Right renal pelvis (tissue), 4 donors: Measurements from ENCODE around the gene TASL. TPM values are rescaled to one million over a fixed set of nuclear protein-coding genes. Genes with fewer than 3 reads are reported as not detected.
"Not testable (repeated sequence)": the region's sequence is repeated elsewhere in the genome, so short reads cannot be mapped to it uniquely, and the experiment has no call there.

Experiments
- DNase-seq, 4 donors: peaks; one replicate each; pipeline ENCODE4 v3.0.0-alpha.2; 2013; ENCODE audit warnings: low read depth in 4 of 4, low spot score in 3 of 4, missing footprints in 1 of 4
- polyA plus RNA-seq, 4 donors: library from polyadenylated mRNA; unstranded; fragments of 120-200 nt; gene quantifications; one replicate each; pipeline ENCODE4 v1.2.1, GENCODE V29; 2013; ENCODE audit not compliant: insufficient read length in 4 of 4

Gene TASL, protein sequence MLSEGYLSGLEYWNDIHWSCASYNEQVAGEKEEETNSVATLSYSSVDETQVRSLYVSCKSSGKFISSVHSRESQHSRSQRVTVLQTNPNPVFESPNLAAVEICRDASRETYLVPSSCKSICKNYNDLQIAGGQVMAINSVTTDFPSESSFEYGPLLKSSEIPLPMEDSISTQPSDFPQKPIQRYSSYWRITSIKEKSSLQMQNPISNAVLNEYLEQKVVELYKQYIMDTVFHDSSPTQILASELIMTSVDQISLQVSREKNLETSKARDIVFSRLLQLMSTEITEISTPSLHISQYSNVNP
- under 1 TPM; 0.36 to 0.71 (median 0.42) TPM for polyA plus RNA-seq

DNA sequence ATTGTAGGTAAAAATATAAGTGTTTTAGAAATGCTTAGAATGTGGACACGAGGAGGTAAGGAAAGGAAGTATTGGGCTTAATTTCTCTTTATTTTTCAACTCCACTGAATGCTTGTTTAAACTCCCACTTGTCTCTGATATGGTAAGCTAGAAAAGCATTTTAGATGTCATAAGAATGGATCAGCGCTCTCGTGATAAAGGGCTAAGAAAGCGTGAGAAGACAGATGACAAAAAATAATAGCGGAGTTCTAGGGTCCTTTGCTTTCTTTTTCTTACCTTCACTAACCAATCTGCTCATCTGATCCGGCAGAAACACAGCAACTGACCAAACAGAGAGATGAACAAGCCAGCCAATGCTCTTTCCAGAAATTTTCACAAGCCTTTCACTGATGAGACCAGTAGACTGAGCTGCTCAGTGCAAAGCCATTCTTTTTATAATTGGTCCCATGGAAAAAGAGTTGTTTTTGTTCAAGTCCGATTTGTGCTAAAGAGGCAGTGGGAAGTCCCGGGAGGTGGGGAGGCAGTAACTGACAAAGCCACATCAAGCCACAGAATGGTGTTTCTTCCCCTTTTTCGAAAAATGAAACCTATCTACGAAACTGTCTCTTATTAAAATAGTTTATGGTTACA, at the start of gene TASL:
Gene TASL, minus strand, starts transcription at position 405 of the 630 bp plus-strand sequence. CDS start 17,411 bp downstream, outside the sequence.
- no peak for DNase-seq

DNA sequence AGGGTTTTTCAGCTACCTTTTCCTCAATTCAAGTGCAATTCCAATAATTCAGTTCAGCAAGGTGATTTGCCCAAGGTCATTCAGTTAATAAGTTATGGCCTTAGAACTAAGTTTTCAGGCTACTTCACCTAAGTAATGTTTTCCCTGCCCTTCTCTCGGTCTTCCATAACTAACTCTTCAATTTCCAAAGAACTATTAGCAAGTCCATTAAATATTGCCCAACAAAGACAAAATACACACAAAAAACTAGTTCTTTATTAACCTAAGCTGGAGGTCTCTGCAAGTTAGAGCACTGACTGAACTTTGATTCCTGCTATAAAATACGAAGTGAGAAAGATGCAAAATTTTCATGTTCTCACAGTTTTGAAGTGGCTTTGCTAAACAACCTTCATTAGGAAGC, 48.8 kb upstream of the TASL start:
- DNase-seq, result peak in 1 of 4 donors; percentile 0

DNA sequence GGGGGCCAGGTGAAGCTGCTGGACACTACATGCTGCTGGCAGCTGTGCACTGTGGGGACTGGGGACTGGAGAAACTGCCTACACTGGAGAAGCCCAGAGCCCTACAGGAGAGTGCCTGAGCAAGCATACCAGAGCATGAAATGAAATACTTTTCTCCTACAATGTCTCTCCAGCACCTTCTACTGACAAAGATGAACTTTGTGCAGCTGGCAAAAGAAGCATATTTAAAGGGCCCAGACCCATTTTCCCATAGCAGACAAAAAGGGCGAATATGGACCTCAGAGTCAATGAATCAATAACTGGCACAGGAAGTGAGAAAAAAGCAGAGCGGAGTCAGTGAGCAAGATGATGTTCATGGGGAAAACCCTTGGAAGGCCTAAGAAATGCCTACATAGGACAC, 44.8 kb upstream of the TASL start:
- DNase-seq, result no peak

DNA sequence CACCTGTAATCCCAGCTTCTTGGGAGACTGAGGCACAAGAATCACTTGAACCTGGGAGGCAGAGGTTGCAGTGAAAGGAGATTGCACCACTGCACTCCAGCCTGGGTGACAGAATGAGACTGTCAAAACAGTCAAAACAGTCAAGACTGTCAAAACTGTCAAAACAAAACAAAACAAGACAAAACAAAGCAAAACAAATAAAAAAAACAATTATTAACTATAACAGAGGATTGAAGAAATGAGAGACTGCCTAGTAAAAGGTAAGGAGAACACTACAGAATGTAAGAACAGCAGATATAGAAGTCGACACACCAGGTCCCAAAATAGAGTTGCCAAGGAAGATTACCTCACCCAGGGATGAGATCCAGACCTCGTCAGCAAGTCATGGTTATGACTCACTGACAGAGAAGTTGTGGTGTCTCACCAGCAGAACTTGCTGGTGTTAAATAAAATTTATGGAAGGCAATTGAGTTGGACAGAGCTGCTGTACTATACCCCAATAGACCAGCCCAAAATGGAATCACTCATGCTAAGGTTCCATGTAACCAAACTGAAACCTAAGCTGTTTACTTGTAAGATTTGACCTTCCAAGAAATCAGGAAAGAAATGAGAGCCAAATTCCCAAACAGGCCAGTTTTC, 43.5 kb upstream of the TASL start:
- DNase-seq, result no peak

DNA sequence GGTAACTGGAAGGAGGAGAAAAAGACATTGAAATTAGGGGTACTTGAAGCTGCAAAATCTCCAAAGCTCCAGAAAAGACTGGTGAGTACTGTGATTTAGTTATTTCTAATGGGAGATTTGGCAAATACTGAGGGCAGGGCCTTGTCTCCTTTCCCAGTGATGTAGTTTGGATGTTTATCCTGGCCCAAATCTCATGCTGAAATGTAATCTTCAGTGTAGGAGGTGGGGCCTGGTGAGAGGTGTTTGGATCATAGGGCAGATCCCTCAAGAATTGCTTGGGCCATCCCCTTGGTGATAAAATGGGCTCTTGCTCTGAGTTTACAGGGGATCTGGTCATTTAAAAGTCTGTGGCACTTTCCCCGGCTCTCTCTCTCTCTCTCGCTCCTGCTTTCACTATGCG, 42.6 kb upstream of the TASL start:
- no peak for DNase-seq

DNA sequence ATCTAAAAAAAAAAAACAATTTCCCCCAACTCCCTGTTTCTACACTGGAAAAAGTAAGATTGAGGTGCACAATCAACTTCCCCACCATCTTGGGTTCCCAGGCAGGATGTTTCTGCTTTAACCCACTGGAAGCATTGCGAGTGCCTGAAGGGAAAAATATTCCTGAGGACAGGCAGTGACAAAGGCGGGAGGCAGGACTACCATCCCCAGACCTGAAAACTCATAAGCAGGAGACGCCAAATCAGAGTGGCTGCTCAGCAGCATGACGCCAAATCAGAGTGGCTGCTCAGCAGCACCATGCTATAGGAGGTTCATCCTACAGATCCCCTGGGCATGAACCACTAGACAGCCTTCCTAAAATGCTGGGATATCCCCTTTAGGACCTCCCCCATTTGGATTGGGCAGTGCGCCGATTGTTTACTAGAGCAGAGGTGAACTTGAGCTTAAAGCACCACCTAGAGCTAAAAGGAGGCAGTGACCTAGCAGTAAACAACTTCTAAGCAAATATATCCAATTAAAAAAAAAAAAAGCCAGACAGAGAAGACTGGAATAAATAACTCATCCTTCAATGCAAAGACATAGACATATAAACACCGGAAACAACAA, 40.7 kb upstream of the TASL start:
- DNase-seq, result no peak

DNA sequence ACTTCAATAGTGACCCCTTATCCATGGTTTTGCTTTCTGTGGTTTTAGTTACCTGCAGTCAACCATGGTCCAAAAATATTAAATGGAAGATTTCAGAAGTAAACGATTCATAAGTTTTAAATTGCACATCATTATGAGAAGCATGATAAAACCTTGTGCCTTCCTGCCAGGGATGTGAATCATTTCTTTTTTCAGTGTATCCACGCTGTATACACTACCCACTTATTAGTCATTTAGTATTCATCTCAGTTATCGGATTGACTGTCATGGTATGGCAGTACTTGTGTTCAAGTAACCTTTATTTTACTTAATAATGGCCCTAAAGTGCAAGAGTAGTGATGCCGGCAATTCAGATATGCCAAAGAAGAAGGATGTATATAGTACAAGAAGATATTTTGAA, 37.7 kb upstream of the TASL start:
- DNase-seq, result no peak

DNA sequence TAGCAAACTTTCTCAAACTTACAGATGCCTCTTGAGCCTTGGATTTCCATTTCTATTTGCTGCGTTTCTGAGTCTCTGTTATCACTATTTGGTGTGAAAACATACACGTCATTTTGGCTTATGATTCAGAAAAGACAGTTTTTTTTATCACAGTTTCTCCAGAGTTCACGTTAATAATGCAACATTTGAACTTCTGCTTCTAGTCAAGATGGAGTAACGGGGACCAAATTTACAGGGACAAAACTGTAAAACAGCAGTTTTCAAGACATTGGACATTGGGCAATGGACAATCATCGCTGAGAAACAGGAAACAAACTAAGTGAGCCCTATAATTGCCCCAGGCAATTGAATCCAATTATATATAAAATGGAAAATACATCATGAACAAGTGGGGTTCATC, 36.2 kb upstream of the TASL start:
- no peak for DNase-seq

DNA sequence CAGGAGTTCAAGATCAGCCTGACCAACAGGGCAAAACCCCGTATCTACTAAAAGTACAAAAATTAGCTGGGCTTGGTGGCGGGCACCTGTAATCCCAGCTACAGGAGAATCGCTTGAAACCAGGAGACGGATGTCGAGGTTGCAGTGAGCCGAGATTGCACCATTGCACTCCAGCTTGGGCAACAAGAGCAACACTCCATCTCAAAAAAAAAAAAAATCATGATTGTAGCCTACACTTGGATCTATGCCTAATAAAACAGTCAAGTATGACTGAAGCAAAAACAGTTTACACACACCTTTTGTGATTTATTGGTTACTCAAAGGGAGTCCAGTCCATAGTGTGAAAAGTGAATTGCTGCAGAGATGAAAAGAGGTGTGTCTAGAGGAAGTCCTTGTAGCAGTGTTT, 34.7 kb upstream of the TASL start:
- DNase-seq, result no peak

DNA sequence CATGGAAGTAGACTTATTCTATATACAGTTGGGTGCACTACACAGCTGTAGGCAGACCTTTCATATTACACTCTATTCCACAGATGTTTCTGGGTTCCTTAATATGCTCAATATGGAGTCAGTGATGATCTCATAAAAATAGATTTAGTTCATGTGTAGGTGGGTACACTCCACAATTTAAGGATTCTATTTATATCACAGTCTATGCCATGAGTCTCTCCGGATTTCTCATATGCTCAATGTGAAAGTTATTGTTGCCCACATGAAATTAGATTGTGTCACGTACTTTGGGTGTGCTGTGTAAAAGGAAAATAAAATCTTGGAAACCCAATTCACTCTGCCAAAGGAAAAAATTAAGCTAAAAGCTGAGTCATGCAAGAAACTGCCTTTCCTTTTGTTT, 32.5 kb upstream of the TASL start:
- no peak for DNase-seq

DNA sequence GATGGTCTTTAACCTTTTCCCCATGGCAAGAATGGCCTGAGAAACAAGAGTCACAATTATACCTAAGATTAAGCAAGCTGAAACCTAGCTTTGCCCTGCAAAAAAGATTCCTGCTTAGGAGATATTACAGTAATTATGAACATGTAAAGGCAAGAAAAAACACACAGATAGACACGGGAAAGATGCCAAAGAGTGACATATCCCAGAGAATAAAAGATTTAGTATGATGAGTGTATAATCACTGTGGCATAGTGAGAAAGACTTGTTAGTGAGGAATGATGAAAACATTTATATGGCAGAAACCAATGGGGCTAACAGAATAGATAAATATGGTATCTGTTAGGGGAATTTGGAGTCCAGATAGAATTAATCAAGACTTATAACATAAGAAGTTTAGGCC, 29.6 kb upstream of the TASL start:
- no peak for DNase-seq

DNA sequence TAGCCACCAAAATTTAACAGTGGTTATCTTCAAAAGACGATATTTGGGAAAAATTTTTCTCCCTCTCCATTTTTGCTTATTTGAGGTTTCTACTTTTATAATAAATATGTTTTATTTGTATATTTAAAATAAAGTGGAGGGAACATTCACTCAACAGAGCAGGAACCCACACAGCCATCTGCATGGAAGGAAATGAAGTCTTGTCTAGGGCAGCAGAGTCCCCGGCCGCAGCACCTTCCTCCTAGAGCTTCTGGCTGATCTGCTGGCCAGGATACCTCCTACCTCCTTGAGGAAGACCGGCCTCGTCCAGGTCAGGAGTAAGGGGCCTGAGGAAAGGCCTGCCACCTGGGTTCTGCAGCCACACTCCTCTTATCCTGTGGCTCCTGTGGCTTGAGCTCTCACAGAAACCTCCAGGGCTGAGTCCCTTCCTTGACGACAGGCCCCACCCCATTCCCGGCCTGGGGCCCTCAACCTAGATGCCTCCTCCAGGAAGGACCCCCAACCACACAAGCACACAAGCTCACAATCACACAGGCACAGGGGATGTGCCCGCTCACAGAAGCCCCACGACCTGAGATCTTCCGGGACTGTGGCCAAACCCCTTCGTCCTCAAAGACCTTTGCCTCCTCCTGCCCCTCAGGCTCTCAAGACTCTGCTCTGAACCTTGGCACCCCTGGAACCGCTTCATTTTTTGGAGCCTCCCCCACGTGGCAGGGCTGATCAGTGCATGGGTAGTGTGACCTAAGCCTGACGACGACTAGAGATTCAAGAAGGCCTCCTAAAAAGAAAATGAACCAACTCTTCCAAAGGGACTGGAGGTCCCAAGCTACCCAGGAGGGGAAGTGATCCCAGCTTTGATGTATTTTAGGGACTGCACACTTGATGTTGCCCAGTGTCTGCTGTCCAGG, 23.0 kb upstream of the TASL start:
- DNase-seq, result not testable (repeated sequence)

DNA sequence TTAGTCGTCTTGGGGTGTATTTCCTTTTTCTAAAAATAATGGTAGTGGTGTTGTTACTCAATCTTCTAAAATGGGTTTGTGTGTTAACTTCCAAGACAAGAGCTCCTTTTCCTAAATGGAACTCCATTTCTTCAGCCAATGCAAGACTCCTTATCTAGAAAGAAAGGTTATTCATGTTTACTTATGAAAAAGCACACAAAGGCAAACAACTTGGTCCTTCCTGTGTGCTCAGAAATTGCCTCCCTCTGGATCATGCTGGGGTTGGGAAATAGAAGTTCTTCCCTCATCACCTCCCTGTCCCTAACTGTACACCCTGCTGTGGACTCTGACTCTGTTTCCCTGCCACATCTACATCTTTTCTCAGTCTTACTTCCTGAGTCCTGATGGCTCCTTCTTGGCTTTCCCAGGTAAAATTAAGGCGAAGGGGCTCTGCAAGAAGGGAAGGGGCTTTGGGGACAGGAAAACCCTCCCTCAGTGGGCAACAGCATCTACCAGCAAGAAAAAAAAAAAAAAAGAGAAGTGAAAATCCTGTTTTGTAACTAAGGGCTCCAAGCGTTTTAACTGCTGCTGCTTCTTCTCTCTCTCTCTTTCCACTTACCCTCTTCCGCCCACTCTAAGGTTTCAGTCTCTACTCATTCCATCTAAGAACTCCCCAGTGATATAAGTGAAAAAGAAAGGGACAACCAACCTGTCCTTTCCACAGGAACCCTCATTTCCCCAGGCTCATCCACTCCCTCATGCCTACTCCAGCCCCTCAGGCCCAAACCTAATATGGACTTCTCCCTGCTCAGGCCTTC, 19.8 kb upstream of the TASL start:
- no peak for DNase-seq

DNA sequence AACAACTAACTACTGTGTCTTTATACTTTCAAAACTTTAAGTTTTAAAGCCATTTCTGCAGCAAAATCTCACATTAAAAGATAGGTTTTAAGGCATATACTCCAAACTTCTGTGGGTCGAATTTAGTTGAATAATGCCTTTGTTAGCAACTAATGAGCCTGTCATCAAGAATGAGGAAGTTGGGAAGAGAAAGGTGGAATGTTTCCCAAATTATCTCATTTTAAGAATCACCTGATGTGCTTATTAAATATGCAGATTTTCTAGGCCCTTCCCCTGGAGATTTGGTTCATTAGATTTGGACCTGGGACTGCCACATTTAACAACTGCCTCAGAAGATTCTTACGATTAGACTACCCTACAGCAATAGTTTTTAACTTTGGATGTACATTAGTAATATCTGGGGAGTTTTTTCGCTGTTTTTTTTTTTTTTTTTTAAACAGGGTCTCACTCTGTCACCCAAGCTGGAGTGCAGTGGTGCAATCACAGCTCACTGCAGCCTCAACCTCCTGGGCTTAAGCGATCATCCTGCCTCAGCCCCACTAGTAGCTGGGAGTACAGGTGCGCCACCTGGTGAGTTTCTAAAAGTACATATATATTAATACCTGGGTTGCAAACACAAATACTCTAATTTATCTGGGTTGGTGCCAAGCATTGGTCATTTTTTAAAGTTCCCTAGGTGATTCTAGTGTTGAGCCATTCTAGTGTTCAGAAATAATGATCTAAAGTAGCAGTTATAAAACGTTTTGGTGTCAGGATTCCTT, 16.1 kb upstream of the TASL start:
- no peak for DNase-seq

DNA sequence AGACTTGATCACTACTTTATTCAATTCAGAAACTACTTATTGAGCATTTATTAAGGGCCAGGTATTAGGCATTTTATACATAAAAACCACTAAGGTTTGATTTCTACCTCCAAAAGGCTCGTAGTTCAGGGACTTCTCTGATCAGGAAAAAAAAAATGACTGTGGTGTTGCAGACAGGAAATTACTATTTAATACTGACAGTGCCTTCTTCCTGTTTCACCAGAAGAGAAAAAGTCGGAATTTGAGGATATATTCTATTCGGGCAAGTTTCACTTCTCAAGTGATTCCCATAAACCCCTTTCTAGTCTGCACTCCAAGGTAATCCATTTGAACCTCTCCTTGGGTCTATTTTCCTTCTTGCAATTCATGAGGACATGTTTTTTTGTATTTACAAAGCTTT, 15.3 kb upstream of the TASL start:
- no peak for DNase-seq

DNA sequence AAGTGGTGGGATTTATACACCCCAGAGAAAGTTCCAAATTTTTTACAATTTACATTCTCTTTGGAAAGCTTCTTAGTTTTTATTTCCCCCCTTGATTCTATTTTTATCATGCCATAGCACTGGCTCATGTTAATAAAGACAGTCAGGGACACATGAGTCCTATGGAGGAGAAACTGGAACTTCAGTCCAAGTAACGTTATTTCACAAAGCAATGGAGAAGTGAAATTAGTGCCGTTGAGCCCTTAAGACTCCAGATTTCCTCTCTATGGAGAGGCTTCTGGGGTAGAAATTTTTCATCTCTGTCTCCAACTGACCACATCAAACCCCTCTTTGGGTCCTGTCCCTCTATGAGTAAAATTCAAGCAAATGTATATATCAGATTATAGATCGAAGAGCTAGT, 12.8 kb upstream of the TASL start:
- no peak for DNase-seq

DNA sequence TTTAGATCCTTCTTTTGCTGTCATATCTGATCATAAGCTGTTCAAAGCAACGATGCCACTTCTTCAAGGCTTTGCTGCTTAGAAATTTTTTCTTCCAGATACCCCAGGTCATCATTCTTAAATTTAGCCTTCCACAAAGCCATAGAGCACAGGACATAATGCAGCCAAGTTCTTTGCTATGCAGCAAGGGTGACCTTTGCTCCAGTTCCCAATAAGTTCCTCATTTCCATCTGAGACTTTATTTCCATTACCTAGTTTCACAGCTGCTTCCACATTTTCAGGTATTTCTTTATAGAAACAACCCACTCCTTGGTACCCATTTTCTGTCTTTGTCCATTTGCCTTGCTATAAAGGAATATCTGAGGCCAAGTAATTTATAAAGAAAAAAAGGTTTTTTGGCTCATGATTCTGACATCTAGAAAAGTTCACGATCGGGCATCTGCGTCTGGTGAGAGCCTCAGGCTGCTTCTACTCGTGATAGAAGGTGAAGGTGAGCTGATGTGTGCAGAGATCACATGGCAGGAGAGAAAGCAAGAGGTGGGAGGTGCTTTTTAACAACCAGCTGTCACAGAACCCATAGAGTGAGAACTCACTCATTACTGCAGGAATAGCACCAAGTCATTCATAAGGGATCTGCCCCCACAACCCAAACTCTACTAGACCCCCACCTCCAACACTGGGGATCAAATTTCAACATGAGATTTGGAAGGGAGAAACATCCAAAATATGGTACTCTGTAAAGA, 11.8 kb upstream of the TASL start:
- no peak for DNase-seq

DNA sequence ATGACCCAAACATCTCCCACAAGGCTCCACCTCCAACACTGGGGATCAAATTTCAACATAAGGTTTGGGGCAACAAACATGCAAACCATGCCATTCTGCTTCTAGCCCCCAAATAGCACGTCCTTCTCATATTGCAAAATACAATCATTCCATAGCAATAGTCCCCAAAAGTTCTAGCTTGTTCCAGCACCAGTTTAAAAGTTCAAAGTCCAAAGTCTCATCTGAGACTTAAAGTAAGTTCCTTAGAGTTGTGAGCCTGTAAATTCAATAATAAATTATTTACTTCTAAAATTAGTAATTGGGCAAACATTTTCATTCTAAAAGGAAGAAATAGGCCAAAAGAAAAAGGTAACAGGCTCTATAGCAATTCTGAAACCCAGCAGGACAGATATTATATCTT, 8.9 kb upstream of the TASL start:
- DNase-seq, result no peak
